ENCODE data around the gene PEX14.
"Not testable (repeated sequence)": the region's sequence is repeated elsewhere in the genome, so short reads cannot be mapped to it uniquely, and the experiment has no call there.

Gene PEX14

GRCh38 chr1:10474613-10475507 lies at the start of gene PEX14:
TSS of gene PEX14 (plus strand) at chr1:10474950. CDS start at chr1:10474967, 17 bp downstream.
- peak; percentile 92 for DNase-seq (ENCODE audit: low spot score)

DNA sequence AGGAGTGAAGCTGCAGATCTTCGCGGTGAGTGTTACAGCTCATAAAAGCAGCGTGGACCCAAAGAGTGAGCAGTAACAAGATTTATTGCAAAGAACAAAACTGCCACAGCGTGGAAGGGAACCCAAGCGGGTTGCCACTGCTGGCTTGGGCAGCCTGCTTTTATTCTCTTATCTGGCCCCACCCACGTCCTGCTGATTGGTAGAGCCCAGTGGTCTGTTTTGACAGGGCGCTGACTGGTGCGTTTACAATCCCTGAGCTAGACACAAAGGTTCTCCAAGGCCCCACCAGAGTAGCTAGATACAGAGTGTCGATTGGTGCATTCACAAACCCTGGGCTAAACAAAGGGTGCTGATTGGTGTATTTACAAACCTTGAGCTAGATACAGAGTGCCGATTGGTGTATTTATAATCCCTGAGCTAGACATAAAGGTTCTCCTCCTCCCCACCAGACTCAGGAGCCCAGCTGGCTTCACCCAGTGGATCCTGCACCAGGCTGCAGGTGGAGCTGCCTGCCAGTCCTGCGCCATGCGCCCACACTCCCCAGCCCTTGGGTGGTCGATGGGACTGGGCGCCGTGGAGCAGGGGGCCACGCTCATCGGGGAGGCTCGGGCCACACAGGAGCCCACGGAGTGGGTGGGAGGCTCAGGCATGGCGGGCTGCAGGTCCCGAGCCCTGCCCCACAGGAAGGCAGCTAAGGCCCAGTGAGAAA lies 48.8 kb upstream of the PEX14 start:
- not testable (repeated sequence) for DNase-seq (ENCODE audit: low spot score)

- DNase-seq (ENCODE audit: low spot score): not testable (repeated sequence)
Measured at GRCh38 chr1:10426535-10426848, 48.3 kb upstream of the PEX14 start.

DNA sequence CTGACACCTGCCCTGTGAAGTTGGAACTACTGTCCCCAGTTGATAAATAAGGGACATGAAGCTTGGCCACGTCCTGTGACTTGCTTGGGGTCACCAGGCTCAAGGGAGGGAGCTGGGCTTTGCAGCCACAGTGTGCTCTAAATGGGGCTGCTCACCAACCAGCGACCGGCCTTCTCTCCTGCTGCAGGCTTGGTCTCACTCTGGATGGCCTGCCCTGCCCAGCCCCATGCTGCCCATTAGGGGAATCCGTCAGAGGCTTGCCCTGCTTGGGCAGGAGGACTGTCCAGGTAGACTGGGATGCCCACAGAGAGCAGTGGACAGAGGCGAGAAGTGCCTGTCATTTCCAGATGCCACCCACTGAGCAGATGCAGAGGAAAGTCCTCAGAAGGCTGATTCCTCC lies 45.8 kb upstream of the PEX14 start:
- no peak for DNase-seq (ENCODE audit: low spot score)

DNA sequence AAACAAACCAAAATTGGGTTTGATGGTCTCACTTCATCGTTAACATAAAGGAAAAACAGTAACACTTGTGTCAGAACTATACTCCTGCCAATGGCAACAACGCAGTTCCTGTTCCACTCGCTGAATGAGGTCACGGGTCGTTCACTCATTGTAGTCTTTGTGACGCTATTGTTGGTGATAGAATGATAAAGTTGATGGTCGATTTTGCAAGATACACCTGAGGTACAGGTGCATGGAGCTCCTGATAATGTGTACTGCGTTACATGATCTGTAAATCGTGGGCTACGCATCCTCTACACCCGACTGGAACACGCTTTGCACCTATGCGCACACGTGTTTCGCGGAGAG lies 44.9 kb upstream of the PEX14 start:
- DNase-seq (ENCODE audit: low spot score): peak; percentile 41

DNA sequence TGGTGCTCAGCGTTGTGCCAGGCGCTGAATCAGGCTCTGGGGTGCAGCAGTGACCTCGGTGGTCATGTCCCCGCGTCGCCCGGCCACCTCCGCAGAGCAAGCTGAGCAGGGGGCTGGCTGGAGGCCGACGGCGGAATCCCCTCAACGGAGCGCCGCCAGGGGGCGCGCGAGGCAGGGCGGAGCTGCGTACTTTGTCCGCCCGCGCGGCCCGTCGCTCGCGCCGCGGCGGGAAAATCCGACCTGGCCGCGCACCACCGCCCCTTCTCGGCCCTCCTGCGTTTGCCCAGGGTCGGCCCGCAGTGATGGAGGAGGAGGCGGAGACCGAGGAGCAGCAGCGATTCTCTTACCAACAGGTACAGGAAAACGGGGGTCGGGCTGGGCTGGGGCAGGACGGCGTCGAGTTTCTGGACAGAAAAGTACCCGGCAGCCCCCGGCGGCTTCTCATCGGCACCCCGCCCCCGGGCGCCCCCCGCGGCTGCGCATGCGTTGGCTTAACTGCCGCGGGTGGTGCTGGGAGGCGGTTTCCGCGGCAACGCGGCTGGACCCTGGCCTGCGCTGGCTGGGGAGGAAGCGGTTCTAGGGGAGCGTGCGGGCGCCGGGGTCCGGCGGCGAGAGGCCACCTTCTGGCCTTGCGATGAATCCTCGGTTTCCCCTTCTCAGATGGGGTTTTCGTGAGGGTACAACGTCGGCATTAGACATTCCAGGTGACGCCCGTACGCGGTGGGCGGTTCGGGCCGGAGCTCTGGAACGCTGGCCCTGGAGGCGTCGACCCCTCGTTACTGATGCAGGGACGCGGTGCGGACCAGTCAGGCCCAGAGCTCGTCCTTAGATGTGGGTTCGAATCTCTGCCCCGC lies 44.3 kb upstream of the PEX14 start, which contains the start of gene CENPS:
TSS of gene CENPS (plus strand) at position 218 of the 854 bp plus-strand sequence. CDS start at position 303, 85 bp downstream.
- peak; percentile 92 for DNase-seq (ENCODE audit: low spot score)

DNA sequence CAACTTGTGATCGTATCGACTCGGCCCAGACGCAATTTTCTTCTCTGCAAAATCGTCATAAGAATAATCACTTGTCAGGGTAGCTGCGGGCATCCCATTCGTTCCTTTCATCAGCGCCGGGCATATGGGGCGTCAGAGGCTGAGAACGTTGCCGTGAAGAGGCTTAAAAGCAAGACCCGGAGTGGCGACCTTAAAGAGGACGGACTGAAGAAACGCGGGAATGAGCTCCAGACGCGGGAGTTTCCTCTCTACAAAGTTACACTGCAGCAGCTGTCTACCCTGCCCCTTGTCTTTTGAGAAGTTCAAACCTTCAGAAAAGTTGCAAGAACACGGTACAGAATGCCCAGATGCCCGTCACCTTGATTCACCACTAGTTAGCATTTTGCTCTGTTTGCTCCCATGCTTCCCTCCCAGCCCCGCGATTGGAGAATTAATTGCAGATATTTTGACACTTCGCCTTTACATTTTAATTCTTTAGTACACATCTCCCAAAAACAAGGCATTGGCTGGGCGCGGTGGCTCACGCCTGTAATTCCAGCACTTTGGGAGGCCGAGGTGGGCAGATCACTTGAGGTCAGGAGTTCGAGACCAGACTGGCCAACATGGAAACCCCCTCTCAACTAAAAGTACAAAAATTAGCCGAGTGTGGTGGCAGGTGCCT lies 43.5 kb upstream of the PEX14 start:
- DNase-seq (ENCODE audit: low spot score): peak; percentile 11

DNA sequence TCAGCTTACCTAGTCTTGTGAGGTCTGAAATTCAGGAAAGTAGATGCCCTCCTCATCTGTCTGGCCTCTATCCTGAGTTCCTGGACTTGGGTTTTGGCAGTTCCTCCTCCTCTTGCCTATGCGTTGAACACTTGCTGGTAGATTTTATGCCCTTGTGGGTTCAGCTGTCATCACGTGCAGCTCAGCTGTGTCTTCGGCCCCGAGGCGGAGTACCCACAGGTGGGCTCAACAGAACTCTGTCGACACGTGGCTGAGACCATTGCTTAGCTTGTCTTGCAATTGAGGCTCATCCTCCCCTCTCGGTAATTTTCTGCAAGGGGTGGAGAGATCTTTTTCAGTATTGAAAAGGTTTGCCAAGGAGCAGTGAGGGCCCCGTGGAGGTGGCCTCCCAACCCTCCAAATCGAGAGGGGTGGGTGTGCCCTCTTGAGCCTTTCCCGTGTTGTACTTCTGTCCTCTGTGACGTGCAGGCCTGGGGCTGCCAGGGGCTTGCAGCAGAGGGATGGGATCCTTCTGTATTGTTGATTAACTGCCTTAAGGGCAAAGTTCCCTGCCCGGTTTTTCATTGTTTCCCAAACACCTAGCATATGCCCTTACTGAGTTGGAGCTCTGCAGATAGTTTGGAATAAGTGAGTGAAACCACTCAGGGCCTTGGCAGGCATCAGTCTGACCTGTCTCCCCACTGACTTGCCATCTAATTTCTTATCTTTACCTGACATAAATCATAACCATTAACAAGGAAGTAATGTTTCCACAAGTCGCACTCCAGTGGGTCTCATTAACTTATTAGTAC lies 41.6 kb upstream of the PEX14 start:
- no peak for DNase-seq (ENCODE audit: low spot score)

DNA sequence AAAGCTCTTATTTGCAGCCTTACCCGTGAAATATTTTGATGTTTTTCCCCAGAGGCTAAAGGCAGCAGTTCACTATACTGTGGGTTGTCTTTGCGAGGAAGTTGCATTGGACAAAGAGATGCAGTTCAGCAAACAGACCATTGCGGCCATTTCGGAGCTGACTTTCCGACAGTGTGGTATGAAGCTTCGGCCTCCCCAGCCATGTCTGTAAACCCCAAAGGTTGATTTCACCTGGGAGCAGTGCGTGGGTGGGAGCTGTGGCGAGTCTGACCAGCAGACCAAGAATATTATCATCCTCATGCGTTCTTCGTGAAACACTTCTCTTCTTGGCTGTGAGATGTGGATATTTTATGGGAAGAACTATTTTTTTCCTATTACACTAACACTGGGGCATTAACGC lies 41.0 kb upstream of the PEX14 start:
- no peak for DNase-seq (ENCODE audit: low spot score)

DNA sequence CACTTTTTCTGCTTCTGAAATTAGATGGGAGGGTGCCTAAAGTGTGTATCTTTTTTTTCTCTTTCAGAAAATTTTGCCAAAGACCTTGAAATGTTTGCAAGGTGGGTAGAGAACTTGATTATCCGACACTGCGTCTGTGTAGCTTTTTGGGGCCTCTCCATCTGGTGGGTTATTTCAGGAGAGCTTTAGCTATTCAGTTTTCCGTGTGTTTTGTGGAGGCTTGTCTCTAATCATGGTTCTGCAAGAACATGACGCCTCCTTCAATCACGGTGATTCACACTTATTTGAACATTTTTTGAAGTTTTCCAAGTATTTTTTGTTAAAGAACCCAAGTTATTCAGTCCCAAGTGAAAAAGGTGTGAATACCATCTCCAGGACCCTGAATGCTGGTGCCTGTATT lies 40.2 kb upstream of the PEX14 start:
- no peak for DNase-seq (ENCODE audit: low spot score)

- DNase-seq (ENCODE audit: low spot score): no peak
Measured at GRCh38 chr1:10437052-10437451, 37.7 kb upstream of the PEX14 start.

- DNase-seq (ENCODE audit: low spot score): no peak
Measured at GRCh38 chr1:10438677-10439163, 36.0 kb upstream of the PEX14 start.

GRCh38 chr1:10440305-10440704 lies 34.4 kb upstream of the PEX14 start:
- DNase-seq (ENCODE audit: low spot score): no peak

DNA sequence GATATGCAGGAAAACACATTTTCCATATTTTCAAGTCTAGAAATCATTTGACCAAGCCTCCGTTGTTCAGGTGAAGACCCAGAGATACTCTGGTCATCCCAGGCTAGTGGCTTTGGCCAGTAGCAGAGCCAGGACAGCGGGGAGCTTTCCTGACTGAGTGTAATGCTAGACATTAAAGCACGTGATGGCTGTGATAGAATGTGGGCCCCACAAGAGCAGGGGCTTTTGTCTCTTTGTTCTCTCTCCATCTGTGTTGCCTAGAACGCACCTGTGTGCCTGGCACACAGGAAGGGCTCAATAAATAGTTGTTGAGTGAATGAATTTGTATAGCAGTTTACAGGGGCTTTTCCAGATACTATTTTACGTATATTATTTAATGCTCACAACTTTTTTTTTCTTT lies 34.0 kb upstream of the PEX14 start:
- DNase-seq (ENCODE audit: low spot score): no peak

GRCh38 chr1:10444248-10444647 lies 30.5 kb upstream of the PEX14 start:
- DNase-seq (ENCODE audit: low spot score): no peak

DNA sequence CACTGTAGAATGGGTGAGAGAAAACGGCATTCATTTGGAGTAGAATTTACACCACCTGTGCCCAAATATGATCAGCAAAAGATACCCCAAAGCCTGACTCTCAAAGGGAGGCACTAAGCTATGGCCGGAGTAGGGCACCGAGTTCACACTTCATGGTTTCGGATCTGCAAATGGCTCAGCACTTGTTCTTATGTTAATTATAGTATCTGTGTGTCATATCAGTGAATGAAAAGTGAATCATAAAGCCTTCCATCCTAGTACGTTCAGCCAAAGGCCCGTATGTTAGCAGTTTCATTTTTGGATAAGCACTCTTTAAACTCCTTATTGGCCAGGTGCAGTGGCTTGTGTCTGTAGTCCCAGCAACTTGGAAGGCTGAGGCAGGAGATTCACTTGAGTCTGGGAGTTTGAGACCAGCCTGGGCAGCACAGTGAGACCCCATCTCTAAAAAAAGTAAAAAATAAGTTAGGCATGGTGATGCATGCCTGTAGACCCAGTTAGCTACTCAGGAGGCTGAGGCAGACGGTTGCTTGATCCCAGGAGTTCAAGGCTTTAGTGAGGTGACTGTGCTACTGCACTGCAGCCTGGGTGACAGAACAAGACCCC lies 29.9 kb upstream of the PEX14 start:
- DNase-seq (ENCODE audit: low spot score): peak; percentile 37

DNA sequence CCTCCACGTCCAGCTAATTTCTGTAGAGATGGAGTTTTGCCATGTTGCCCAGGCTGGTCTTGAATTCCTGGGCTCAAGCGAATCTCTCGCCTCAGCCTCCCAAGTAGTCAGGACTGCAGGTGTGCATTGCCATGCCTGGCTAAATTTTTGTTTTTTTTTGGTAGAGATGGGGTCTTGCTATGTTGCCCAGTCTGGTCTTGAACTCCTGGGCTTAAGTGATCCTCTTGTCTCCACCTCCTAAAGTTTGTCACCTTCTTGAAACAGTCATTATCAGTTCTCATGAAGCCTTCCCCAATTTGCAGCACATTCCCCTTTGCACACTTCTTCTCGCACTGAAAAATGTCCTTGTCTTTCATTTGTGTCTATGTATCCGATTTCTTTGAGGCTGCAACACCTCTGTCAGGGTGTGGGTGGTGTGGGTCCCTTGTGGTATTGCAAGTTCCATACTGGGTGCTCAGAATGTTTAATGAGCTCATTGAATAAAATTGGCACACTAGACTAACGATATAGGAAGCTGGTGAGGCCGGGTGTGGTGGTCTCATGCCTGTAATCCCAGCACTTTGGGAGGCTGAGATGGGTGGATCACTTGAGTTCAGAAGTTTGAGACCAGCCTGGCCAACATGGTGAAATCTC lies 27.8 kb upstream of the PEX14 start:
- DNase-seq (ENCODE audit: low spot score): no peak

- DNase-seq (ENCODE audit: low spot score): no peak
Measured at GRCh38 chr1:10449751-10450150, 25.0 kb upstream of the PEX14 start, which contains the start of gene CORT. TSS of gene CORT (plus strand) at chr1:10450031. CDS start at chr1:10450224, 193 bp downstream.

GRCh38 chr1:10450156-10450814 lies 24.5 kb upstream of the PEX14 start:
- no peak for DNase-seq (ENCODE audit: low spot score)

All from activated CD4-positive, alpha-beta T cell treated with anti-CD3 and anti-CD28 coated beads, Interleukin-2, Interleukin-4, amounts not matched to agents 100 ng/mL and 50 ng/mL, durations not matched to agents 16 hours and 8 hours (primary cell).